Lower lobe of right lung (tissue), 2 donors: ENCODE results near the gene RPS21. TPM values are rescaled to one million over a fixed set of nuclear protein-coding genes. Genes with fewer than 3 reads are reported as not detected.

ENCODE experiments used
- ATAC-seq, 2 donors: fragments of 200-7000 bp; cut with Tn5 transposase; one replicate each; pipeline ENCODE4 v1.9.1; 2020 to 2022; ENCODE audit warnings: mild to moderate bottlenecking in 2 of 2, moderate library complexity in 2 of 2
- DNase-seq: peaks from one replicate; pipeline ENCODE4 v3.0.0-alpha.2; 2020
- H3K27ac ChIP-seq: fragments of 200-600 bp; one replicate; pipeline ENCODE4 v1.8.0; 2022
- H3K27me3 ChIP-seq: fragments of 200-600 bp; one replicate; pipeline ENCODE4 v1.8.0; 2022; ENCODE audit warnings: low read depth
- H3K36me3 ChIP-seq: fragments of 200-600 bp; one replicate; pipeline ENCODE4 v1.8.0; 2022; ENCODE audit warnings: mild to moderate bottlenecking
- H3K4me1 ChIP-seq: fragments of 200-600 bp; one replicate; pipeline ENCODE4 v1.8.0; 2022
- H3K4me3 ChIP-seq: fragments of 200-600 bp; one replicate; pipeline ENCODE4 v1.8.0; 2022; ENCODE audit warnings: mild to moderate bottlenecking
- H3K9me3 ChIP-seq: fragments of 200-600 bp; one replicate; pipeline ENCODE4 v1.8.0; 2022
- intact Hi-C: fragments of 100-400 bp; cut with DNase I; formaldehyde crosslinking; loops from one replicate; pipeline ENCODE4 v1.11.0; 2022
- total RNA-seq: library from RNA; stranded (reverse); fragmentation: NEBNext Ultra II Directional; extraction: Animal tissue kit (Norgen Biotek cat#: 25700); gene quantifications from one replicate; pipeline ENCODE4 v1.2.1, GENCODE V29; 2021
- TF ChIP-seq, protein P1 (sequence below): fragments of 200-600 bp; IDR thresholded peaks from one replicate; pipeline ENCODE4 v1.8.0; 2022; ENCODE audit warnings: antibody characterized with exemption, mild to moderate bottlenecking
- donor health status: DM: no; HTN: yes; CAD: no; lungs with severe emphysema.

Gene RPS21
- total RNA-seq, 1 donor from 2014 or later = 1,104 TPM

DNA sequence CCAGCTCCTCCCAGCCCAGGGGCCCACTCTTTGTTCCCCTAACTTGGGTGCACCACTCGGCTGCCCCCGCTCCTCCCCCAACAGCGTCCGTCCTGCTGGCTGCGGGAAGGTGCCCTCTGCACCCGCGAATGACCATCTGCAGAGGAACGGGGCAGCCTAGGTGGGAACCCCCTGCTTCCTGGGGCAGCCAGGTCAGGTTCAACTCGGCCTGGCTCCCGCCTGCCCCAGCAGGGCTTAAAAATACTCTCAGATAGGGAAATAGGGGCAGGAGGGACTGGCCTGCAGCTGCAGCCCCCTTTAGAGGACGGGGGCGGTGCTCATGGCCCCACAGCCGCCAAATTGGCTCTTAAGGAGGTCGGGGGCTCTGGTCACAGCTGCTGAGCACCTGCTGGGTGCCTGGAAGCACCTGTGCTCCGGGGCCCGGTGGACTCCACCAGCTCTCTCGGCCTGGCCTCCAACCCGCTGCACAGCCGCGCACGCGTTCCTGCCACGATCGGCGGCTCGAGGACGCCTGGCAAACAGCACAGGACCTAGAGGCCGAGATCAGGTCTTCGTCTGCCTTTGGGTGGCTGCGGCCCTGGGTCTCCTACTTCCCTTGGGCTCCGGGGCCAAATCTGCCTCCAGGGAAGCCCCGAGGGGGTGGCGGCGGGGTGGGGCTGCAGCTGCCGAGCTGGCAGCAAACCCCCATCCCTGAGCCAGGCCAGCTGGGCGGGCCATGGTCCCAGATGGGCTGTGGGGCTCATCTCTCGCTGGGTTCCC, 19.1 kb upstream of the RPS21 start:
- intact Hi-C loops = no loop called here
- H3K4me1 ChIP-seq = peaks cover 78% of the 10 kb centered on the region
- no peaks in the 10 kb centered on the region for H3K36me3 ChIP-seq
- DNase-seq = no peak
- H3K27me3 ChIP-seq = peaks cover 11% of the 10 kb centered on the region
- H3K27ac ChIP-seq = peak overlapping the region; percentile 86
- H3K4me3 ChIP-seq = peak overlapping the region; percentile 70
- peak in 1 of 2 donors; percentile 23 for ATAC-seq
- TF ChIP-seq, protein P1, sequence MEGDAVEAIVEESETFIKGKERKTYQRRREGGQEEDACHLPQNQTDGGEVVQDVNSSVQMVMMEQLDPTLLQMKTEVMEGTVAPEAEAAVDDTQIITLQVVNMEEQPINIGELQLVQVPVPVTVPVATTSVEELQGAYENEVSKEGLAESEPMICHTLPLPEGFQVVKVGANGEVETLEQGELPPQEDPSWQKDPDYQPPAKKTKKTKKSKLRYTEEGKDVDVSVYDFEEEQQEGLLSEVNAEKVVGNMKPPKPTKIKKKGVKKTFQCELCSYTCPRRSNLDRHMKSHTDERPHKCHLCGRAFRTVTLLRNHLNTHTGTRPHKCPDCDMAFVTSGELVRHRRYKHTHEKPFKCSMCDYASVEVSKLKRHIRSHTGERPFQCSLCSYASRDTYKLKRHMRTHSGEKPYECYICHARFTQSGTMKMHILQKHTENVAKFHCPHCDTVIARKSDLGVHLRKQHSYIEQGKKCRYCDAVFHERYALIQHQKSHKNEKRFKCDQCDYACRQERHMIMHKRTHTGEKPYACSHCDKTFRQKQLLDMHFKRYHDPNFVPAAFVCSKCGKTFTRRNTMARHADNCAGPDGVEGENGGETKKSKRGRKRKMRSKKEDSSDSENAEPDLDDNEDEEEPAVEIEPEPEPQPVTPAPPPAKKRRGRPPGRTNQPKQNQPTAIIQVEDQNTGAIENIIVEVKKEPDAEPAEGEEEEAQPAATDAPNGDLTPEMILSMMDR = no peak
- H3K9me3 ChIP-seq = no peaks in the 10 kb centered on the region

DNA sequence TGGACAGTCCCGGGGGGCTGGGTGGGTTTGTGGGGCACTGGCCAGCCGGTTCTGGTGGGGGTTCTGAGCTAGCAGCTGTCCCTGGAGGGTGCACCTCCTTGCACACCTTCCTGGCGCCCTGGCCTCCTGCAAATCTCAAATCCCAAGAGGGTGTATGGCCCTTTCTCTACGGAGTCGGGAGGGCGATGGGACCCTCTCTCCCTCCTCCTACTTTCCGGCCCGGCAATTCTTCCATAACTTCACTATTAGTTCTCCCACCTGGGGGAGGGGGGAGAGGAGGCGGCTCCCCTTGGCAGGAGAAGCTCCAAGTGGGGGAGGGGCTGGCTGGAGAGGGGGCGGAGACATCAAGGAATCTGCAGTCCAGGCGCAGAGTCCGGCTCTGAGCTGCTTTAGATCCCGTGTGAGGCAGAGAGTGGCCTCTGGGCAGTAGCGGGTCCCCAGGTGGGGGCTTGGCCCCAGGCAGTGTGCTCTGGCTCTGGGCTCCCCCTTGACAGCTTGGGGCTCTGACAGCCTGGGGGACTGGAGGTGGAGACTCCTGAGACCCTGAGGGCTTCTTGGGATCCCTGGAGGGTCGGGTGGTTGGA, 18.4 kb upstream of the RPS21 start:
- TF ChIP-seq, protein P1 = no peak
- Histone ChIP-seq H3K9me3 (no peaks in the 10 kb centered on the region), H3K4me1 (peaks cover 71% of the 10 kb centered on the region), H3K36me3 (no peaks in the 10 kb centered on the region), H3K27me3 (peaks cover 11% of the 10 kb centered on the region), H3K4me3 (peak overlapping the region; percentile 70), H3K27ac (no peak overlapping the region)
- intact Hi-C loops = no loop called here
- ATAC-seq = peak in 1 of 2 donors; percentile 6
- no peak for DNase-seq

DNA sequence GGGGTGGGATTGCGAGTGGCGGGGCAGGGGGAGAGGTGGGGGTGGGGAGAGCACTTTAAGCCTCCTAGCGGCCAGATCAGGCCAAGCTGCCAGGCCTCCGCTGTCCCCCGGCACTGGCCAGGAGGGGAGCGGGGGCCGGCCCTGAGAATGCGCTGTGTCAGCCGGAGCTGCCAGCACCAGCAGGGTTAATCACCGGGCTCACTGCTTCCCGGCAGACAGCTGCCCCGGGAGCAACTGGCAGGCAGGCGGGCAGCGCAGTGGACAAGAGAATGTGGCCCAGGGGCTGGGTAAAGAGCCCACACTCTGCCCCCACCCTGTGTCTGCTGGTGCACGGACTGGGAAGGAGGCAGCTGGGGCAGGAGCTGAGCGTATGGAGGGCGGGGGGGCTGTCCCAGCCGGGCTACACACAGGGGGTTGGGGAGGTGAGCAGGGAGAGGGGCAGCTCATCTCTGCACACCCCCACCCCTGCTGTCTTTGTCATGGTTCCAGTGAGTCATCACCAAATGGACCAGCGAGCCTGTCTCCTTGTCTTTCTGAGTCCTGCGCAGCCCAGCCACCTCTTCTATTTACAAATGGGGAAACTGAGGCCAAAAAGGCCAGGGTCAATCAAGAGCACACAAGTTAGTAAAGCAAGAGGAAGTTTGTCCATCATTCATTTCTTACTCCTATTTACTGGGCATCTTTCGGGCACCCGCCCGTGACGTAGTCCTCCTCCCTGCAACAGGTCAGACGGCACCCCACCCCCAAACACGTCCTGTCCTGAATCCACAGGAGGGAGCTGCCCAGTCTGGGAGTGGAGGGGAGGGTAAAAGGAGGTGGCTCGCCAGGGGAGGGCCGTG, 17.7 kb upstream of the RPS21 start:
- peaks cover 64% of the 10 kb centered on the region for H3K4me1 ChIP-seq
- ATAC-seq (no peak), DNase-seq (no peak)
- intact Hi-C loops = no loop called here
- TF ChIP-seq, protein P1 = peak; percentile 46
- peak overlapping the region; percentile 37 for H3K27ac ChIP-seq
- no peaks in the 10 kb centered on the region for H3K9me3 ChIP-seq
- H3K36me3 ChIP-seq = no peaks in the 10 kb centered on the region
- H3K27me3 ChIP-seq = peaks cover 11% of the 10 kb centered on the region
- H3K4me3 ChIP-seq = peak overlapping the region; percentile 70

DNA sequence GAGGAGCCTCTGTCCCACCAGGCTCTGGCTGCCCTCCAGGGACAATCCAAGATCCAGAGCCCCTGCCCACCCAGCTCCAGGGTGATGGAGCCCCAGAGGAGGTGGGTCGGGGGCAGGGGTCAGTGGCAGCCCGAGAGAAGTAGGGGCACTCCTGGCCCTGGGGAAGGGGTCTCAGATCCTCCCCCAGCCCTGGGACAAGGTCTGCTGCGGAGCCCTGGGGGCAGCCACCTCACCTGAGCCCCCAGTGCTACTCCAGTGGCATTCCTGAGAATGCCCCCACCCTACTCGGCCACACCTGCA, 17.1 kb upstream of the RPS21 start:
- ATAC-seq (no peak), DNase-seq (no peak)
- Histone ChIP-seq H3K4me1 (peaks cover 64% of the 10 kb centered on the region), H3K4me3 (no peak overlapping the region), H3K27me3 (peaks cover 11% of the 10 kb centered on the region), H3K36me3 (no peaks in the 10 kb centered on the region), H3K27ac (peak overlapping the region; percentile 37), H3K9me3 (no peaks in the 10 kb centered on the region)
- intact Hi-C loops = no loop called here
- TF ChIP-seq, protein P1 = no peak

DNA sequence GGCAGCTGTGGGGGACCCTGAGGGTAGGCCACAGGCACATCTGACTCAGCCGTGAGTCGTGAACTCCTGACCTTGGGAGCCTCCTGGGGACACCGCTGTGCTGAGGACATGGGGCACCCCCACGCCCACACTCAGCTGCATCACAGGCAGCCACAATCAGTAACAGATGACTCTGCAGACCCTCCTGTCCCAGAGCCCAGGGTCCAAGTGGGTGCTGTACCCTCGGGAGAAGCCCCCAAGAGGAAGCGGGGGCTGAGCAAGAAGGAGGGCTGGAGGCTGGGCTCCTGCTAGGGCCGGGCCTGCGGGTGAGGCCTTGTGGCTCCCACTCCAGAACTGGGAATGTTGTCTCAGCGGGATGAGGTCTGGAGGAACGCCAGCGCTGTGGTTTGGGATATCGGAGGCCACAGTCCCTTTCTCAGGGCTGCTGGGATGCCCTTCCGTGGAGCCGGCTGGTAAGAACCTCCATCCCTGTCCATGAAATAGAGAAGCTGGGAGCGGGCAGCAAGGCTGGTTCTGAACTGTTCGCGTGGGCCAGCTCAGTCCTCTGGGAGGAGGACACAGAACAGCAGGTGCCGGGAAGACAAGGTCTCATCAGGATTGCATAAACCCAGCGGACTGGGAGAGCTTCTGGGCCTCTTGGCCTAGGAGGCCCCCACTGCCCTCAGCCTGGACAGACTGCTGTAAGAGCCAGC, 16.6 kb upstream of the RPS21 start:
- DNase-seq (no peak), ATAC-seq (no peak)
- Histone ChIP-seq H3K36me3 (no peaks in the 10 kb centered on the region), H3K27ac (peak overlapping the region; percentile 37), H3K9me3 (no peaks in the 10 kb centered on the region), H3K4me3 (no peak overlapping the region), H3K4me1 (peaks cover 64% of the 10 kb centered on the region), H3K27me3 (peaks cover 11% of the 10 kb centered on the region)
- TF ChIP-seq, protein P1 = no peak
- intact Hi-C loops = no loop called here
